ENCODE measurements around the gene CALN1.

The CALN1 gene

DNA sequence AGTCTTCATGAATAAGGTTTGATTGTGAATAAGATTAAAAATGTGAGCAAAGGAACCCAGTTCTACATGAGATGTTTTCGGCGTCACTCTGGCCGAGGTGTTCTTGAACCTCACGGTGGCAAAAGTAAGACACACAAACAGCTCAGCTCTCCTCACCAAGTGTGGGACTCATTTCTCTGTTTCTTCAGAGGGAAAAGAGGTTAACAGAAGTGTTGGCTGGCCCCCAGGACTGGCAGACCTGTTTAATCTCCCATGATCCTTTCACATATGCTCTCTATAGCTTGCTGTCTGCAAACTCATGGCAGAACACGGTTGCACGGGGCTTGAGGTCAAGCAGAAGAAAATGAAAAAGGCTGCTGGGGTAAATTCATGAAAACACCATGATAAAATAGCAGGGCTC, 394.4 kb downstream of the CALN1 start:
- no peak overlapping the region for H3K27ac ChIP-seq
- DNase-seq (ENCODE audit: low read depth, low spot score), result no peak

DNA sequence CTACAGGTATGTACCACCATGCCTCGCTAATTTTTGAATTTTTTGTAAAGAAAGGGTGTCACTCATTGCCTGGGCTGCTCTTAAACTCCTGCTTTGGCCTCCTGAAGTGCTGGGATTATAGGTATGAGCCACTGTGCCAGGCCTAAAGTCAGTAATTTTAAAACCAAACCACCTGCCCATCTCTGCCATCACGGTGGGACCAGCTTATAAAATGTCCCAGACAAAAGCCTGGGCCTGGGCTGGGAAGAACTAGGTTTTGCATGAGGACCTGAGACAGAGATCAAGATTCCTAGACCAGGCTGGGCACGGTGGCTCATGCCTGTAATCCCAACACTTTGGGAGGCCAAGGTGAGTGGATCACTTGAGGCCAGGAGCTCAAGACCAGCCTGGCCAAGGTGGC, 395.6 kb downstream of the CALN1 start:
- no peak for DNase-seq (ENCODE audit: low read depth, low spot score)
- no peak overlapping the region for H3K27ac ChIP-seq

DNA sequence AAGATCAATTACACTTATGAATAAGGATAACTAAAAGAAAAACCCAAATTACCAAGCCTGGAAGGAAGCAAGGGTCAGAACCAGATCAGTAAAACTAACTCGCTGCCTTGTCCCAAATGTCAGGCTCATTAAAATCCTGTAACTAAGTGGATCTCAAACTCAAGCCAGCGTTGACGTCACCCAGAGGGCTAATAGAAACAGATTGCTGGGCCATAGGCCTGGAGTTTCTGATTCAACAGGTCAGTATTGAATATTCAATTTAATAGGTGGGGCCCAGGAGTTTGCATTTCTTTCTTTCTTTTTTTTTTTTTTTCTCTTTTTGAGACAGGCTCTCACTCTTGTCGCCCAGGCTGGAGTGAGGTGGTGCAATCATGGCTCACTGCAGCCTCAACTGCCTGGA, 397.0 kb downstream of the CALN1 start:
- DNase-seq (ENCODE audit: low read depth, low spot score), result no peak
- no peak overlapping the region for H3K27ac ChIP-seq

DNA sequence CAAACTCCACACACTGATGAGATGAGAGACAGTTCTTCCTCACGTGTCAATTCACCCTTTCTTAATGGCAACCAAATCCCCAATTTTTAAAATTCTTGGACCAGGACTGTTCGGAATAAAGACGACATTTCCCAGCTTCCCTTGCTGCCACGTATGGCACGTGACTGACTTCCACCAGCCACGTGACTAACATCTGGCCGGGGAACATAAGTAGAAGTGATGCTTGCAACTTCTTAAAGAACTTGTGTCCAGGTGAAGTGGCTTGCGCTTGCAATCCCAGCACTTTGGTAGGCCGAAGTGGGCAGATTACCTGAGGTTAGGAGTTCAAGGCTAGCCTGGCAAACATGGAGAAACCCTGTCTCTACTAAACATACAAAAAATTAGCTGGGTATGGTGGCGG, 405.1 kb downstream of the CALN1 start:
- H3K27ac ChIP-seq, result no peak overlapping the region
- DNase-seq (ENCODE audit: low read depth, low spot score), result no peak

DNA sequence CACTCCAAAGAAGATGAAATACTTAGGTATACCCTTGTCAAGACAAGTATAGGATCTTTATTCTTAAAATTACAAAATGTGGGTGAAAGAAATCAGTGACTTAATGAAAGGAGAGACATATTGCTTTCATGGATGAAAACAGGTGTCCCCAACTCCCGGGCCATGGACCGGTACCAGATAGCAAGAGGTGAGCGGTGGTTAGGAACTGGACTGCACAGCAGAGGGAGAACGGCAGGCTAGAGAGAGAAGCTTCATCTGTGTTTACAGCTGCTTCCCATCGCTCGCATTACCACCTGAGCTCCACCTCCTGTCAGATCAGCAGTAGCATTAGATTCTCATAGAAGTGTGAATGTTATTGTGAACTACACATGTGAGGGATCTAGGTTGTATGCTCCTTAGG, 408.9 kb downstream of the CALN1 start:
- no peak for DNase-seq (ENCODE audit: low read depth, low spot score)
- H3K27ac ChIP-seq, result no peak overlapping the region

DNA sequence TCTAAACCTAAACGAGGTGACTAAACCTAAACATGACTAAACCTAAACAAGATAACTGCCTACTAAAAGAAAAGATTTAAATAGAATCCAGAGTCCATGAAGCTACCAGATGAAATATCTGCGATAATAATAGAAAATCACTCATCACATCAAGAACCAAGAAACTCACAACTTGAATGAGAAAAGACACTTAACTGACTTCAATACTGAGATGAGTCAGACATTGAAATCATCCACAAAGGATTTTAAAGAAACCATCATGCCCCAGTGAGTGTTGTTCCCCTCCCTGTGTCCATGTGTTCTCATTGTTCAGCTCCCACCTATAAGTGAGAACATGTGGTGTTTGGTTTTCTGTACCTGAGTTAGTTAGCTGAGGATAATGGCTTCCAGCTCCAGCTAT, 416.0 kb downstream of the CALN1 start:
- no peak for DNase-seq (ENCODE audit: low read depth, low spot score)
- no peak overlapping the region for H3K27ac ChIP-seq

DNA sequence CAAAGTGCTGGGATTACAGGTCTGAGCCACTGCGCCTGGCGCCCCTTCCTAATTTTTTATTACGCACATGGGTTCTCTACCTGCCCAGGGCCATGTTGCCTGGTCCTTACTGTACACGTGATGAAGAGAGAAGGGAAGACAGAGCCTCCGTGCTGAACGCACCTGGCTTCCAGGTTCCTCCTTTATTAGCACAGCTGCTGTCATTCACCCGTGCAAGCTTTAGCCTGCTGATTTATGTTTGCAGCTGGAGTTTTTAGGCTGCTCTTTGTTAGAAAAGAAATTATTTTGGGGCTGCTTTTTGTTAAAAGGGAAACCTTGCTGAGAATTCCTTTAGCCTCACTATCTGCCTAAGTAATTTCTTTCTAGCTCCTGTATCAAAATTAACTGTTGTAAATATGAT, 417.0 kb downstream of the CALN1 start:
- no peak for DNase-seq (ENCODE audit: low read depth, low spot score)
- no peak overlapping the region for H3K27ac ChIP-seq

DNA sequence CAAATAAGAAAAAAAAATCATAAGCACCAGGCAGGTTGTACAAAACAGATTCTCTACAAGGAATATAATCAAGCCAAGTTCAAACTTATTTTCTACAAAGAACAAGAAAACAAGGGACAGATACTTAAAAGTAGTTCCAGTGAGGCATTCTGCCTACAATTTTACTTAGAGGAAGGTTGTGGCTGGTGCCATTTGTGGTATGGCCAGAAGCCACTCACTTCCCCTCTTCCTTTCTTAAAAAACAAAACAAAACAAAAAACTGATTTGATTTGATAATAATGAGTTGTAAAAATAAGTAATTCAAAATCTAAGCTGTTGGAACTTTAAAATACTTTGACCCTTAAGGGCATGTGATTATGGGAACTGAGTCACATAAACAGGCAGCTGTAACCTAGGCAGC, 420.6 kb downstream of the CALN1 start:
- no peak for DNase-seq (ENCODE audit: low read depth, low spot score)
- H3K27ac ChIP-seq, result no peak overlapping the region

DNA sequence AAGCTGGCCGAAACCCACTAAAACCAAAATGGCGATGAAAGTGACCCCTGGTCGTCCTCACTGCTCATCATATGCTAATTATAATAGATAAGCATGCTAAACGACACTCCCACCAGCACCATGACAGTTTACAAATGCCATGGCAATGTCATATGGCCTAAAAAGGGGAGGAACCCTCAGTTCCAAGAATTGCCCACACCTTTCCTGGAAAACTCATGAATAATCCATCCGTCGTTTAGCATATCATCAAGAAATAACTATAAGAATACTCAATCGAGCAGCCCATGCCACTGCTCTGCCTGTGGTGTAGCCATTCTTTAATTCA, 422.0 kb downstream of the CALN1 start:
- no peak for DNase-seq (ENCODE audit: low read depth, low spot score)
- no peak overlapping the region for H3K27ac ChIP-seq

DNA sequence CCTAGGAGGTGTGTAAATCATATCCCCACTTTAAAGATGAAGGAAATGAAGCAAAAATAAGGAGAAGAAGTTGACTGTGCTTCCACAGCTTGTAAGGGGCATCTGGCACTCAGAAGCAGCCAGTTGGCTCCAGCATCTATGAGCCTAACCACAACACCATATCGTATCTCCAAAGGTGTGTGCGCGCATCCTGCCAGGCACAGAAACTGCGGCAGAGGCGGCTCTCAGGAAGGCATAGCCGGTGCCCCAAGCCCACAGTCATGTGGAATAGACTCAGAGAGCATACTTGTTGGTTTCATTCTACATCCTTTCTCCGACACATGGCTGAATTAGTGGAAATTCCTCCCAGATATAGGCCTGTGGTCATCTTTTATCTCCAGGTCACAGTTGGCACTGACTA, 423.9 kb downstream of the CALN1 start:
- no peak for DNase-seq (ENCODE audit: low read depth, low spot score)
- no peak overlapping the region for H3K27ac ChIP-seq

DNA sequence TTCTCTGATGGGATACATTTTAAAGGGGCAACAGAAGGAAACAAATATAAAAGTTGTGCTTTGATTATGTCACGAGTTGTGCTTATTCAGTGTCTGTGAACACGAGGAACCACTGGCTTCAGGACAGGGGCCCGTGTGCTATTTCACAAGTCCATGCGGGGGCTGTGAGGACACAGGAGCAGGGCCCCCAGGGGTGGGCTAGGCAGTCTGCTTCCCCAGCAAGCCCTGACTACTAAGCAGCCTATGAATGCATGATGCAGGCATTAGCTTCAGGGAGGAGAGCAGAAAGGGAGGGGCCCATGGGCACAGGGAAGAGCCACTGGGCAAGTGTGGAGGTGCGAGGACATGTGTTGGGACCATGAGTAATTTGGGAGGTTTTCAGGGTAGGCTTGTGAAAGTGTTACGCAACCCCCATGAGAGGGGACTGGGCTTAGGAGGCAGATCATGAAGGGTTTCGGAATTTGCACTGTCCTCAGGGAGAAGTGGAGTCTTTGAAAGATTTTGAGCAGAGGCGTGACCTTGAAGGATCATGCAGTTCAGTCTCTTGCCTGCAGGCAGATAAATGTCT, 424.9 kb downstream of the CALN1 start:
- DNase-seq (ENCODE audit: low read depth, low spot score), result no peak
- no peak overlapping the region for H3K27ac ChIP-seq

DNA sequence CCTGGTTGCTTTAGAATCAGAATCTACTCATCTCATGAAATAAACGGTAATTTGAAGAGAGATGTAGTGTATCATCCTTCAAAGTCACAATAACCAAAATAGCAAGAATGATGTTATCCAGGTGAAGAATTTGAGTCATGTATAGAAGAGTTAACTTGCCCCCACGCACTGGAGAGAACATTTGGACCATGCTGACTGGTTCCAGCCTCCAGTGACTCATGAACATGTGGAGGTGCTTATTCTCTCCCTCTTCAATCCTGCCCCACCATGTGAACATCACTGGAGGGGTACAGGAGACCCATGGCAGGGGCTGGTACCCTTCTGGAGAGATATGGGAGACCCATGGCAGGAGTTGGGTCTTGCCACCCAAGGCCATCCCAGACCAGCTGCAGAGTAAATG, 427.8 kb downstream of the CALN1 start:
- no peak for DNase-seq (ENCODE audit: low read depth, low spot score)
- no peak overlapping the region for H3K27ac ChIP-seq

DNA sequence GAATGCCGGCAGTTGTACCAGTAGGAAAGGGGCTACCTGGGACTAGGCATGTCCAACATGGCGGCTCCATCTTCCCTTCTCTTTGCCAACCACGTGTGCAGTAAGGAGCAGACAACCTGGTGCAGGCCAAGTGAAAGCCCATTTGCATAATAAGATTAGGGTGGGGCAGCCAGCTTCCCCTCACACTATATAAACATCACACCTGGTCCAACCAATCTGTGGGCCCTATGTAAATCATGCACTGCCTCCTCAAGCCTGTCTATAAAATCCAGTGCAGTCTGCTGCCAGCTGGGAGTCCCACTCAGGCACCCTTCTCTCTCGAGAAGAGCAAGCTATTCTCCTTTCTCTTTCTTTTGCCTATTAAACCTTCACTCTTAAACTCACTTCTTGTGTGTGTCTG, 429.3 kb downstream of the CALN1 start:
- no peak for DNase-seq (ENCODE audit: low read depth, low spot score)
- H3K27ac ChIP-seq, result no peak overlapping the region

DNA sequence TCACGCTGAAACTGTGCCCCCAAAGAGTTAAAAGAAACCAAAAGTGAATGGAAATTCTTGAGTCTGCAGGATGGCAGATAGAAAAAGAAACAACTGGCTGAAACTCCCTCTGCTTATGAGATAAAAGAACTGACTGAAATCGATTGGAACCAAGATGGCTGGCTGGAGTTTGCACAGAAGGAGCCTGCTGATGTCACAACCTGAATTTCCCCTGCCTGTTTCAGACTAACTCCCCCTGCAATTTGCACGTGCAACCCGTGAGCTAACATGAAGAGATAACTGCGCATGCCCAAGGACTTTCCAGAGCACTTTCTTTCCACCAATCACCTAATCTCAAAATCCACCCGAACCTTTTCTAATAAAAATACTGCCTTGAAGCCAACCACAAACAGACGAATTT, 435.5 kb downstream of the CALN1 start:
- DNase-seq (ENCODE audit: low read depth, low spot score), result no peak

DNA sequence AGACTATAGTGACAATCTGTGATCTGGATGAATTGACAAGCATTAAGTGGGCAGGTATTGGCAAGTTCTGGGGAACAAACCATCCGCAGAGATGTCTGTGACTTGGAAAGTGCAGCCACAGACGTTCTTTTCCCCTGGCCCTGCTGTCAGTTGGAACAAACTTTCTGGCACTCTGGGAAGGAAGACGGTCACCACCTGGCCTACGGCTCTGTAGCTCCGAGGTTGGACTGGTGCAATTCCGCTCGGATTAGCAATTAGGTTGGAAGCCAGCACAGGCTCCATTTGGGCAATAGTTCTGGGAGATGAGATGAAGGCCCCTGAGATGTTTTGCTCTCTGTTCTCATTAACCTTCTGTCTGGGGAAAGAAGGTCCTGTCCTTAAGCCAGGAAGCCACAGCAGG, 437.5 kb downstream of the CALN1 start:
- H3K27ac ChIP-seq, result no peak overlapping the region
- no peak for DNase-seq (ENCODE audit: low read depth, low spot score)

More for the DNA sequence above, 435.5 kb downstream of the CALN1 start:
- no peak overlapping the region for H3K27ac ChIP-seq

DNA sequence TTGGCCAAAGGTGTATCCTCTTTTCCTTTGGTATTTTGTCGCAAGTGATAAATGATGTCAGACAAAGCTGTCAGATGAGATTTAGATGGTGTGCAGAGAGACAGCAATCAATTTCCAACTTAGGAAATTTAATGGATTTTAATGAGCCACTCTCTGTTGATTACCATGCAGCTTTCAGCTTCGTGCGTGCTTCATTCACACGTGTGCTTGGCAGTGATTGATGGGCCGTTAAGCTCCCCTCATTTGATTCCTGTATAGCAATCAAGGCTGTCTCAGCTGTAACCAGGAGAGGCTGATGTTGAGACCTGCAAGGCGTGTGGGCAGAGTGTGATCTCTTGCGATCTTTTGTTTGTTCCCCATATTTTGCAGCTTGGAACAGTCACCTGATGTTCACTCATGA, 439.6 kb downstream of the CALN1 start:
- no peak overlapping the region for H3K27ac ChIP-seq
- DNase-seq (ENCODE audit: low read depth, low spot score), result no peak

DNA sequence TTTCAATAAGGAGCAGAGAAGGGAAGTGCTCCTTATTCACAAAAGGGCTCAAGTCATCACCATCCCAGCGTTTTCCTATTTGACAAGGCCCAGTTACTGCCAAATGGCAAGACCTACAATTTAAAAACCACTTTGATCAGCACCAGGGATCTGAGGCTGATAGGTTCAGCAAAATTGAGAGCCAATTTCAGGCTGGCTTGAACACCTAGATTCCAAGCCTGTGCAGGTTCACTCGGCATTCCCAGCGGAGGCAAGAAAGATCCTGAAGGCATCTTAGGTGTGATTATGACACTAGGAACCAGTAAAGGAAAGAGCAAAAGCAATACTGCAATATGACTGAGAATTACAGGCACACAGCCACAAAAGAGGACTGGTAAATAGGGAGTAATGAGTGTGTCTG, 441.4 kb downstream of the CALN1 start:
- no peak for DNase-seq (ENCODE audit: low read depth, low spot score)
- H3K27ac ChIP-seq, result no peak overlapping the region

DNA sequence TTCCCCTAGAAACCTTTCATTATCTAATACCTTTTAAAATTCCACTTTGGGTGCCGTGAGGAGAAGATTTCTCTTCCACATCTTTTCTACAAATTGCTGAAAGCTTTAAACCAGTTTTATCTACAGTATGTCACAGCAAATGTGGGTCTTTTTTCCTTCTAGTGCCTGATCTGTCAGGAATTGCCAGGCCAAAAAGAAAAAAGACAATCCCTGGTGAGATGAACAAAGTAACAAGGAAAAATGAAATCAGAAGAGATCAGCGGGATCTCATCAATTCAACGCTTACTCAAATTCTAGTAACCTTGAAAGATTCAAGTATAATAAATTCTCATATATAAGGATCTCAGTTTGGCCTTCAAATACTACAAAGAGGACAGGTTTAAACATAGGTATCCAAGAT, 449.5 kb downstream of the CALN1 start:
- no peak for DNase-seq (ENCODE audit: low read depth, low spot score)
- no peak overlapping the region for H3K27ac ChIP-seq

DNA sequence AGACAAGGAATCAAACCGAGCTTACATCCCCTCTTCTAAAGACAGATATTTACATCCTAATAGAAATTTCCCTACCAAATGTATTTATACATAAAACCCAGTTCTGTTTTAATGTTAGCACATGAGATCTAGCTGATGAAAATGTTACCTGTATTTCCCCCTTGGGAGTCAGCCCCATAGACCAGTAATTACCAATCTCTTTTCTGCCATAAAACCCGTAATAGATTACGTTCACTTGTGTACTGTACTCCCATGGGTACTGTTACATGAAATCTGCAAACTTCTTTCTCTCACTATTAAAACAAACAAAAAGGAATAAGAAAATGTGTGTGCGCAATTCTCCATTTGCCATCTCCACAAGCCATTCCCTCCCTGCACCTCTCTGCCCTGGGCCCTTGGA, 450.9 kb downstream of the CALN1 start:
- no peak for DNase-seq (ENCODE audit: low read depth, low spot score)
- no peak overlapping the region for H3K27ac ChIP-seq

DNA sequence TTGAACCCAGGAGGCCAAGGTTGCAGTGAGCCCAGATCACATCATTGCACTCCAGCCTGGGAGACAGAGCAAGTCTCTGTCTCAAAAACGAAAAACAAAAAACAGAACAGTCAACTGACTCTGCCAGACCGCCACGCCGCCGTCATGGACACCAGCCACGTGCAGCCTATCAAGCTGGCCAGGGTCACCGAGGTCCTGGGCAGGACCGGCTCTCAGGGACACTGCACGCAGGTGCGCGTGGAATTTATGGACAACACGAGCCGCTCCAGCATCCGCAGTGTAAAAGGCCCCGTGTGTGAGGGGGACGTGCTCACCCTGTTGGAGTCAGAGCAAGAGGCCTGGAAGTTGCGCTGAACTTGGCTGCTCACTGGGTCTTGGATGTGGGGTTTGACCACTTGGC, 470.0 kb downstream of the CALN1 start:
- no peak overlapping the region for H3K27ac ChIP-seq
- DNase-seq (ENCODE audit: low read depth, low spot score), result no peak

DNA sequence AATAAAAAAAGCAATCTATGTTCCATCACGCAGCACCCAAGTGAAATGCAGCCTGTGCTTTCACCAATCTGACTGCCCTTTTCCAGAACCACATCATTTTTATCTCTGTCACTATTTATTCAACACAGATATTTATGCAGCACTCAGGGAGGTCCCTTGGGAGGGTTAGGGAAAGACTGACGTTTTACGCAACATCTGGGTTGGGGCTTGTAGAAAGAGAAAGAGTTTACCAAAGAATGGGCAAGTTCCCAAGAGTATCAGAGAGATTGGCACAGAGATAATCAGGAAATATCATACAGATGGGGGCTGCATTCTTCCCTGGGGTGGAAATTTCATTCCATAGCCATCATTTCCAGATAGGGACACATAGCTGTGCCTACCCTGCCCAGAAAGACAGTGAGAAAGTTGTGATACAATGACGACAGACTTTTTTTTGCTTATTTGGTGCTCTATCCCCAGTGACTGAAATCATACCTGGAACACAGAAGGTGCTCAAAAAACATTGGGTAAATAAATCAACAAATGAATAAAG, 474.2 kb downstream of the CALN1 start:
- H3K27ac ChIP-seq, result no peak overlapping the region
- no peak for DNase-seq (ENCODE audit: low read depth, low spot score)

DNA sequence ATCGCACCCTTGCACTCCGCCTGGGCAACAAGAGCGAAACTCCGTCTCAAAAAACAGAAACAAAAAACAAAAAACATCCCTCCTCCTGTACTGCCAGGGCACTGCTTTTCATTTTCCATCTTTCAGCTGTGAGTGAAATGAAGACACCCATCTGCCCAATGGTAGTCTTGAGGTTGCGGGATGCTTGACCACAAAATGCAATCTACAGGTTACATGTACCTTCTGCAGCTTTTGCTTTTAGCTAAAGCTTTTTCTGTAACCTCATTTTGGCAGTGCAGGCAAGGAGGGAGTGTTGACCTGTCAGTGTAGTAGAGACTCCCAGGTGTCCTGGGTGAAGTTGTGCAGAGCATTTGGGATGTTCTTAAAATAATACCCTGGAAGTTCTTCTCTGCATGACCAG, 476.5 kb downstream of the CALN1 start:
- no peak overlapping the region for H3K27ac ChIP-seq
- no peak for DNase-seq (ENCODE audit: low read depth, low spot score)

DNA sequence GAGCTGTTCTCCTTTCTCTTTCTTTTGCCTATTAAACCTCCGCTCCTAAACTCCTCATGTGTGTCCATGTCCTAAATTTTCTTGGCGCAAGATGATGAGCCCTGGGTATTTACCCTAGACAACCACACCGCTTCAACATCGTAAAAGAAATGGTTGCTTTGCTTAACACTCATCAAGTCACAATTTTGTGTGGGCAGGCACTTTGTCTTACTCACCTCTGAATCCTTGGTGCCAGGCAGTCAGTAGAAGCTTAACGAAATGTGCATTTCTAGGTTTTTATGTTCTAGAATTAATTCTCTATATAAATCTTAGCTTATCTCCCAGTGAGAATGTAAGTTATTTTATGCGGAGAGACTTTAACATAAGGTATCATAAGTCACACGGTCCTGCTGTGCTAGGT, 478.7 kb downstream of the CALN1 start:
- no peak overlapping the region for H3K27ac ChIP-seq
- no peak for DNase-seq (ENCODE audit: low read depth, low spot score)

Data from epithelial cell of prostate (primary cell).